Upper lobe of left lung (tissue), 4 donors: ENCODE results near the gene PRMT3.

Experiments
- EP300 ChIP-seq, 4 donors: sonication (generic); formaldehyde crosslinking; IDR thresholded peaks; one replicate each; pipeline ENCODE4 v1.5.1; 2017; ENCODE audit warnings: antibody characterized with exemption in 4 of 4, control low read depth in 2 of 4
- POLR2A ChIP-seq, 4 donors: fragments of 450-650 bp; IDR thresholded peaks; one replicate each; pipeline ENCODE4 v1.5.1; 2016 to 2017; ENCODE audit warnings: antibody characterized with exemption in 4 of 4, mild to moderate bottlenecking in 2 of 4
- TF ChIP-seq, protein P1 (sequence below), 6 experiments: fragments of 450-650 bp in 4 of 6; fragments of 200-600 bp in 2 of 6; sonication (generic) in 2 of 6; IDR thresholded peaks; one replicate each; pipeline ENCODE4 v1.5.1; 2016 to 2019; ENCODE audit warnings: antibody characterized with exemption in 6 of 6

DNA sequence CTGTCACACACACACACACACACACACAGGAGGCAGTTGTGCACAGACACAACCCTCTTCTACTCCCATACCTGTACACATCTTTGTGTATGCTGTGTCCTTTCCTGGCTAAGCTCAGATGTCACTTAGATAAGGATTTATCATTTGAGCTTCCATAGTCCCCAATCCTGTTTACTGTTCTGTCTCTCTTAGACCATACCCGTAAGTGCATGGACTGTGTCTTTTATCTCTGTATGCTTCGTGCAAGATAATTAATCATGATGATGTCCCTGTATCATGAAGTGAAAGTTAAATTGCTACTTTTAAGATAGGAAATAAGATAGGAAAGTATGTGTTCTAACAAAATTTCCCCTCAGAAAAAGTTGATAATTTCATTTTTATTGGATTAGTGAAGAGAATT is 30.3 kb downstream of the PRMT3 start:
- TF ChIP-seq, protein P1, sequence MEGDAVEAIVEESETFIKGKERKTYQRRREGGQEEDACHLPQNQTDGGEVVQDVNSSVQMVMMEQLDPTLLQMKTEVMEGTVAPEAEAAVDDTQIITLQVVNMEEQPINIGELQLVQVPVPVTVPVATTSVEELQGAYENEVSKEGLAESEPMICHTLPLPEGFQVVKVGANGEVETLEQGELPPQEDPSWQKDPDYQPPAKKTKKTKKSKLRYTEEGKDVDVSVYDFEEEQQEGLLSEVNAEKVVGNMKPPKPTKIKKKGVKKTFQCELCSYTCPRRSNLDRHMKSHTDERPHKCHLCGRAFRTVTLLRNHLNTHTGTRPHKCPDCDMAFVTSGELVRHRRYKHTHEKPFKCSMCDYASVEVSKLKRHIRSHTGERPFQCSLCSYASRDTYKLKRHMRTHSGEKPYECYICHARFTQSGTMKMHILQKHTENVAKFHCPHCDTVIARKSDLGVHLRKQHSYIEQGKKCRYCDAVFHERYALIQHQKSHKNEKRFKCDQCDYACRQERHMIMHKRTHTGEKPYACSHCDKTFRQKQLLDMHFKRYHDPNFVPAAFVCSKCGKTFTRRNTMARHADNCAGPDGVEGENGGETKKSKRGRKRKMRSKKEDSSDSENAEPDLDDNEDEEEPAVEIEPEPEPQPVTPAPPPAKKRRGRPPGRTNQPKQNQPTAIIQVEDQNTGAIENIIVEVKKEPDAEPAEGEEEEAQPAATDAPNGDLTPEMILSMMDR (IDR thresholded peaks at IDR 0.05) = no peak
- TF ChIP-seq POLR2A (IDR thresholded peaks at IDR 0.05) (no peak), EP300 (IDR thresholded peaks at IDR 0.05) (no peak)
